8988T (cell line): ENCODE data around the gene COQ9.
A peak's percentile ranks its signal among the peaks of the same experiment; 100 is the strongest.
"Not testable (repeated sequence)": the region's sequence is repeated elsewhere in the genome, so short reads cannot be mapped to it uniquely, and the experiment has no call there.

Source experiments
- DNase-seq: peaks from one replicate; pipeline ENCODE4 v3.0.0; 2011

The COQ9 gene

DNA sequence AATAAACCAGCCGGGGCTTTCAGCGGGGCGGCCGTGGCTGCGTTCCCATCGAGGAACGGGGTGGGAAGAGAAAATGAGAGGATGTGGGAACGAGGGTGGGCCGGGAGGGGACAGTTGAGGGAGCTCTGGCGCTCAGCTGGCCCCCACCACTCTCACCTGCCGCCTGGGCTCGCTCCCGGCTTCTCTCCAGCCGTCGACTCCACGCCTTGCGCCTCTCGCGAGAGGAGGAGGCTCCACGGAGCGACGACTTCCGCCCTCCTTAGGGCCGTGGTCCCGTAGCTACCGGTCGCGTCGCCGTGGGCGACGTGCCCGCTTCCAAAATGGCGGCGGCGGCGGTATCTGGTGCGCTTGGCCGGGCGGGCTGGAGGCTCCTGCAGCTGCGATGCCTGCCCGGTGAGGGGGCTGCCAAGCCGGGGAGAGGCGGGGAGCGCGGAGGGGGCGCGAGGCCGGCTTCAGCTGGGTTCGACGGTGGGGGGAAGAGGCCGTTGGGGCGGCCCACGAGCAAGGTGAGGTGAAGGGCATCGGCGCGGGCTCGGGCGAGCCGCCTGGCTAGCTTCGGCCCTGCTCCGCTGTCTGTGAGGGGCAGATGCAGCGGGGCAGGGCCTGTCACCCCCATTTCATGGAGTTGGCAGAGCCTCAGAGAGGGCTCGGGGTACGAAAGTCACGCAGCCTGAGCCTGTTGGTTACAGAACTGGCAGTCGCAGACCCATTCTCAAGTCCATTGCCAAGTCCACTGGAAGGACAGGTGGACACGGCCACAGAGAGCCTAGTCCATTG lies at the start of gene COQ9, which contains the start of gene CIAPIN1:
Gene COQ9 (plus strand): TSS at position 294 of the 777 bp plus-strand sequence. CDS start 27 bp downstream, at position 321.
Gene CIAPIN1 (minus strand): TSS at position 200 of the 777 bp plus-strand sequence. CDS start 6,457 bp downstream, outside the sequence.
- peak; percentile 84 for DNase-seq

- DNase-seq, result not testable (repeated sequence)
Observed at GRCh38 chr16:57397493-57397892, 49.8 kb upstream of the COQ9 start.

- no peak for DNase-seq
Observed at GRCh38 chr16:57401943-57402640, 45.2 kb upstream of the COQ9 start.

- no peak for DNase-seq
Observed at GRCh38 chr16:57403965-57404817, 43.1 kb upstream of the COQ9 start, which contains the start of gene CCL17. TSS of gene CCL17 (plus strand) at chr16:57404767. CDS start at chr16:57413933, 9,166 bp downstream.

DNA sequence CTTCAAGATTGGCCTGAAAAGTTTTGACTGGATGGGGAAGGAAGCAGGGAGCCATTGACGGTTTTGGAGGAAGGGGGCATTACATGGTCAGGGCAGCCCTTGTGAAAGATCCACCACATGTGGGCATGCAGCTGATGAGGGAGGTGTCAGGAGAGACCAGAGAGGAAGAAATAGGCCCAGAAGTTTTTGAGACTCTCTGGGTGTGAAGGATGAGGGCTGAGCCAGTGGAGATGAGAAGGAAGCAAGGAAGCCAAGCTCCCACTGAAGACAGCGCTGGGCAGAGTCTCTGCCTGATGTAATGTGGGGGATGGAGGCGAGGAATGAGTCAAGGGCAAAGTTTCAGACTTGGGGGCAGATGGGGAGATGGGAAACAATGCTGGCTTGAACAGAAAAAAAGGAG lies 42.2 kb upstream of the COQ9 start:
- no peak for DNase-seq

DNA sequence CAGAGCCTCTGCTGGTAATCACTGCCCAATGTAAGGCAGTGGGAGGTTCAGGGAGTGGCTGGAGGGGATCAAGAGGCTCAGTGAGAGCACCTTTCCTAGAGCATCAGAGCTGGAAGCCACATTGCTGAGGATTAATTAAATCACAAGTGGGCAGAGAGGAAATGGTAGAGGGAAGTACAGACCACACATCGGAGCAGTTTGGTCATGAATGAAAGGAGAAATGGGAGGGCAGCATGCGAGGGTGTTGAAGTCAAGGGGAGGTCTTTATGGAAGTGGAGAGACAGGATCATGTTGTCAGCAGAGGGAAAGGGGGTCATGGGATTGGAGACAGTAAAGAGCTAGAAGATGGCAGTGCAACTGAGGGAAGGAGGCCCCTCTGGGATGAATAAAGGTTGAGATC lies 40.4 kb upstream of the COQ9 start:
- DNase-seq, result no peak

DNA sequence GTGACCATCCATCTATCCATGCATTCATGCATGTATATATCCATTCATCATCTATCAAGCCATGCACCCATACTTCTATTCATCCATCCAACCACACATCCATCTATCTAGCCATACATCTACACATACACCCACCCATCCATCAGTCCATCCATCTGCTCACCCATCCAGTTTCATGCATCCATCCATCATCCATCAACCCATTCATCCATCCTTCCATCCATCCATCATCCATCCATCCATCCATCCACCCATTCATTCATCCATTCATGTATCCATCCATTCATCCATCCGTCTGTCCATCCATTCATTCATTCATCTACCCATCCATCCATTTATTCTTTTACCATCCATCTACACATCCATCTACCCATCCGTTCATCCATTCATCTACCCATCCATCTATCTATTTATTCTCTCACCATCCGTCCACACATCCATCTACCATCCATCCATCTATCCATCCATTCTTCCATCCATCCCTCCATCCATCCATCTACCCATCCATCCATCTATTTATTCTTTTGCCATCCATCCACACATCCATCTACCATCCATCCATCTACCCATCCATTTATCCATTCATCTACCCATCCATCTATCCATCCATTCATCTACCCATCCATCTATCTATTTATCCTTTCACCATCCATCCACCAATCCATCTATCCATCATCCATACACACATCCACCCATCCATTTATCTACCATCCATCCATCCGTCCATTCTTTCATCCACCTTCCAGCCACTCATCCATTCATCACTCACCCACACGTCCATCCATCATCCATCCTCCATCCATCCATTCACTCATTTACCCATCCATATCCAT lies 39.5 kb upstream of the COQ9 start:
- no peak for DNase-seq

DNA sequence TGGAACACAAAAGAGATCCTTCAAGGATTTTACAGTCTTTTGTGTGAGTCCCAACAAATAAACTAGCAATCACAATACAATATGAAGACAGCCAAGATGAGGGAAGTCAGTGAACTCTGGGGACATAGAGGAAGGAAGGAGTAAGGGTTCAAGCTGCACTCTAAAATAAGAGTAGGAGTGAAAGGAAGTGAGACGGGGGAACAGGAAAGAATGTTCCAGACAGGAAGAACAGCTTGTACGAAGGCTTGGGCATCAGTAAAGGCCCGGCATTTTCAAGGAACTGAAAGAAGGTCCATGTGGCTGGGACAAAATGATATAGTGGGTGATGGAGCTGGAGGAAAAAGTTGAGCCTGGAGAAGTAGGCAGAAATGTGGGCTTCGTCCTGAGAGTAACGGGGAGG lies 38.2 kb upstream of the COQ9 start:
- DNase-seq, result no peak

DNA sequence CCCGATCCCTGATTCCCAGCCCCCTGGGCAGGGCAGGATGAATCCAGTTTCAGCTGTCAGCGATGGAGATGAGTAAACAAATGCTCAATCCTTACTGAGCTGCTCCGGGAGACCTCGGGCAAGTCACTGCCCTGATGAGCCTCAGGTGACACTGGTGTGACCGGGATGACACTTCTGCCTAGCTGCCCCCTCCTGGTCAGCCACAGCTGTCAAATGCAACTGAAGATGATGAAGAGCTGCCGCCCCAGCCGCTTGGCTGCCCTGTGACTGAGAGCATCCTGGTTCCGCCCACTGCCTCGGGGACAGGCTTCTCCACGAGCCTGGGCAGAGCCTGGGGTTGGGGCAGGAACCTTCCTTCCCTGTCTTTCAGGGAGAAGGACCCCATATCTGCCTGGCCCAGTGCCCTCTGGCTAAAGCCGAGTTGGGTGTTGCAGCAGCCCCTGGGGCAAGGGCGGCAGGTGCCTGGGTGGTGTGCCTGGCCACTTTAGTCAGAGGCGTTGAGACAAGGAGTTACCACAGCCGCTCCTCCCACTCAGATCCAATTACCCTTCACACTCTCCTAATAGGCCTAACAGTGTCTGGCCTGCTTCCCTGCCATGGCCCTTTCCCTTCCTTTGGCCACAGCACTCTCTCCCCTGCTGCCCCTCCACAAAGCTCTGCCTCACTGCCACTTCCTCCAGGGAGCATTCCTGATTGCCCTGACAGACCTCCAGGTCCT lies 37.2 kb upstream of the COQ9 start:
- DNase-seq, result no peak

GRCh38 chr16:57411362-57411976 lies 35.8 kb upstream of the COQ9 start:
- no peak for DNase-seq

GRCh38 chr16:57412584-57412983 lies 34.7 kb upstream of the COQ9 start:
- DNase-seq, result no peak

GRCh38 chr16:57413301-57413730 lies 34.0 kb upstream of the COQ9 start:
- no peak for DNase-seq

GRCh38 chr16:57413733-57414132 lies 33.5 kb upstream of the COQ9 start:
- DNase-seq, result no peak

DNA sequence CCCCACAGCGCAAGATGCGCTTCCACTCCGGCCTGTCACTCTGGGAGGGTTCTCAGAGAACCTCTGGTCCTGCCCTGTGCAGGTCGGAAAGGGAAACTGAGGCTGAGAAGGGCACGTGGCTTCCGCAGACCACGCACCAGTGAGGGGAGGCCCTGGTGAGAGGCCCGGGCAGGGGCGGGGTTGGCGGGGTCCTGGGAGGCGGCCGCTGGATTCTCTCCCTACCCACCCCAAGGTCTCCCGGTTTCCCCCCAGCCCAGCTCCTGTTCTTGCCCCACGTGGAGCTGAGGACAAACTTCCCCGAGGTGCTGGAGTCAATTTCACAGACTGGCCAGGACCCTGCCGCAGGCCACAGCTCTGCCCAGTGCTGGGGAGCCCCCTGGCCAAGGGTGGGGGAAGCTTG lies 31.2 kb upstream of the COQ9 start:
- no peak for DNase-seq

GRCh38 chr16:57419506-57419905 lies 27.8 kb upstream of the COQ9 start:
- DNase-seq, result no peak

- DNase-seq, result peak; percentile 59
Observed at GRCh38 chr16:57422026-57422944, 25.0 kb upstream of the COQ9 start.

- DNase-seq, result no peak
Observed at GRCh38 chr16:57423152-57423551, 24.1 kb upstream of the COQ9 start.

DNA sequence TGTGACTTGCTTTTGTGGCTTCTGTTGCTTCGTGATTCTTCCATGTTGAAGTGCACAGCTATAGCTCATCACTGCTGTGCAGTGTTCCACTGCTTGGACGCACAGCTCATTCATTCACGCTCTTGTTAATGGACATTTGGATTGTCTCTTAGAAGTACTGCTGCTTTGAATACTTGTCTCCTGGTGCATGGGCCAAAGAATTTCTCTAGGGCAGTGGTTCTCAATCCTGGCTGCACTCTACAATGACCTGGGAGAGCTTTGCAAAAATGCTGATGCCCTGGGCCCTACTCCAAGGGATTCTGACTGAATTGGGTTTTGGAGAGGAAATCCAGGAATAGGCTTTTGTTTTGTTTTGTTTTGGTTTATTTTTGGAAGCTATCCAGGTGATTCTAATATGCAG lies 22.7 kb upstream of the COQ9 start:
- DNase-seq, result no peak

DNA sequence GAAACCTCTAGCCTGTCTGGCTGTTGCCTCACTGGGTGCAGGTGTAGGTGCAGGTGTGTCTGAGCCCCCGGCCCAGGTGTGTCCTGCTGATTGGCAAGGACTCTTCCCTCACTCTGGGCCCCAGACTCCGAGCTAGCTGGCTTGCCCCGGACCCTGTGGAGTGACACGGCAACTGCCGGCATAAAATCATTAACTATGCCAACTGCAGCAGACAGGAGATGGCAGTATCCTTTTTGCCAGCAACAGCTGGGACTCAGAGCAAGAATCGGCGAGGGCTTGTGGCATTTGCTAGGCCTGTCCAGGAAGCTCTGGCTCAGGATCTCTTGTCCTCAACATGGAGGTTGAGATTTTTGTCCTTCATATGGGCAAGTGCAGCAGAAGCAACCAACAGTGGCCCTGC lies 20.9 kb upstream of the COQ9 start:
- DNase-seq, result no peak

GRCh38 chr16:57427307-57427706 lies 20.0 kb upstream of the COQ9 start:
- DNase-seq, result no peak
